NT2/D1 (cell line): ENCODE results near the gene SCEL.

Experiments
- DNase-seq: peaks from one replicate; pipeline ENCODE4 v3.0.0-alpha.2; 2011; ENCODE audit warnings: low read depth, low spot score
- H3K27me3 ChIP-seq: 2 replicates; pipeline ENCODE4 v1.6.0; 2011; ENCODE audit warnings: mild to moderate bottlenecking; ENCODE audit not compliant: insufficient read length, insufficient read depth
- H3K36me3 ChIP-seq: 2 replicates; pipeline ENCODE4 v1.6.1; 2011; ENCODE audit warnings: mild to moderate bottlenecking, low read length, mixed read lengths; ENCODE audit not compliant: insufficient read depth, insufficient read length
- H3K4me1 ChIP-seq: 2 replicates; pipeline ENCODE4 v1.5.1; 2011; ENCODE audit not compliant: insufficient read depth, insufficient read length
- H3K4me3 ChIP-seq: 2 replicates; pipeline ENCODE4 v1.5.1; 2011; ENCODE audit warnings: low read depth; ENCODE audit not compliant: insufficient read length
- H3K9ac ChIP-seq: 2 replicates; pipeline ENCODE4 v1.6.0; 2011; ENCODE audit warnings: low read depth; ENCODE audit not compliant: insufficient read length
- H3K9me3 ChIP-seq: 2 replicates; pipeline ENCODE4 v1.5.1; 2011; ENCODE audit warnings: mild to moderate bottlenecking, low read length; ENCODE audit not compliant: insufficient read depth
- SUZ12 ChIP-seq: IDR thresholded peaks from 2 replicates; pipeline ENCODE4 v1.6.1; 2011; ENCODE audit not compliant: insufficient read length, insufficient read depth; ENCODE audit errors: extremely low read depth
- YY1 ChIP-seq: IDR thresholded peaks from 2 replicates; pipeline ENCODE4 v1.6.1; 2011; ENCODE audit not compliant: insufficient read length, insufficient read depth
- ZNF274 ChIP-seq: IDR thresholded peaks from 2 replicates; pipeline ENCODE4 v1.6.1; 2011; ENCODE audit warnings: mild to moderate bottlenecking, low read depth, low read length

The SCEL gene

DNA sequence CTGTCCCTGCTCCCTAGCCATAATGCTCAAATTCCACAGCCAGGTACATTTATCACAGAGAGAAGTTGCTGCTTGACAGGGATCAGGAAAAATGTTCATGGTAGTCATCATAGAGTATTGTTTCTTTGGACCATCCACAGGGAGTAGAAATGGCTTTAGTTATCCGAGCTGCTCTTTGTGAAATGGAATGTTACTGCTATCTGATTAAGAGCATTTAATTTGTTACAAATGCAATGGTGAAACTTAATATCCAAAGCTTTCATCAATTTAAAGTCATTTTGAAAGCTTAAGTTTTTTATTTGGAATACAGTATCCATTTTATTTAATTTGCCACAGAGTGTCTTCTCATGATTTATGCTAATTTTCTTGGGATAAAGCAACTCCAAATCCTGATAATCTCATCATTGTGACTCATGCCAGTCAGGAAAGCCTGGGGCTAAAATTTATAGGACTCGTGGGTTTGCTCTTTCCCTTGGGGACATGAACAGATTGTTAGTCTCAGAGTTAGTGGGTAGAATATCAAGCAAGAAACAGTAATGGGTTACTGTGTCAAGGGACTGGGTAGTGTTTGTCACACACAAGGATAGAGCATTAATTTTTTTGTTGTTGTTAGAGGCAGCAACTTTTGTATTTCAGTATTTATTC, 59.8 kb downstream of the SCEL start:
- DNase-seq, result no peak
- no peak for TF ChIP-seq YY1
- no peak for TF ChIP-seq ZNF274
- no peak for TF ChIP-seq SUZ12
- H3K4me1 ChIP-seq, result no peaks in the 10 kb centered on the region
- no peaks in the 10 kb centered on the region for H3K36me3 ChIP-seq
- no peaks in the 10 kb centered on the region for H3K9me3 ChIP-seq
- no peaks in the 10 kb centered on the region for H3K27me3 ChIP-seq
- H3K9ac ChIP-seq, result no peak overlapping the region
- no peak overlapping the region for H3K4me3 ChIP-seq

DNA sequence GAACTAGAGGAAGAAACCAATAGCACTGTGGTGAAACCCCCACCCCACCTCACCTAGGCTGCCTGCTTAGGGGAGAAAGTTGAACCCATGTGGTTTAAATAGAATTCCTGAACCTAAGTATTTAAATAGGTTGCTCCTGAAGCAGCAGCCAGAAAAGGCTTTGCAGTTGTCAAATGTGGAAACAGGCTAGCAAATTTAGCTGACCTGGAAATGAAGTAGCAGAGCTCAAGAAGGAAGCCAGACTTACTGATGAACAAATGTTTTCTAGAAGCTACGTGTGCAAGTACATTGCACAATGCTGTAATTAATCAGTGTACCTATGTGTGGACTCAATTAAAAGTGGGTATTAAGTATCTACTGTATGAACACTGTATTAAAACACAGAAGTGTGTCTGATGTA, 61.3 kb downstream of the SCEL start:
- Histone ChIP-seq H3K4me3 (no peak overlapping the region), H3K9me3 (no peaks in the 10 kb centered on the region), H3K9ac (no peak overlapping the region), H3K36me3 (no peaks in the 10 kb centered on the region), H3K4me1 (no peaks in the 10 kb centered on the region), H3K27me3 (no peaks in the 10 kb centered on the region)
- DNase-seq, result no peak
- TF ChIP-seq SUZ12, result no peak
- no peak for TF ChIP-seq ZNF274
- no peak for TF ChIP-seq YY1

DNA sequence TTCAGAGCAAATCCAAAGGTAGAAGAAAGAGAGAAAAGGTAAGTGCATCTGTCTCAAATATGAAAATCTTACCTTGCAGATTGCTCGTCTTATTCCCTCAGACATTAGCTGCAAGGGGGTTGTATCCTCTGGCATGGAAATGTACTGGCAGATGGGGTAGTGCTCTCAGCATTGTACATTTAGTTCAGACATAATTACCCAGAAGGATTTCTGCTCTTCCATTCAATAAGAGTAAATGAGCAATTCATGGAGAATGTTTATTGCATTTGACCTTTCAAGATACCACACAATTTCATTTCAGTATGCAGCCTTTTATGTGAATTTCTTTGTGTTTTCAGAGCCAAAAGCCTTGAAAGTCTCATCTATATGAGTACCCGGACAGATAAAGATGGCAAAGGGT, 63.8 kb downstream of the SCEL start:
- no peaks in the 10 kb centered on the region for H3K36me3 ChIP-seq

GRCh38 chr13:77600701-77601100, 65.2 kb downstream of the SCEL start:
- no peak for TF ChIP-seq SUZ12
- TF ChIP-seq ZNF274, result no peak
- no peak for TF ChIP-seq YY1
- no peak for DNase-seq
- Histone ChIP-seq H3K4me3 (no peak overlapping the region), H3K36me3 (no peaks in the 10 kb centered on the region), H3K9me3 (no peaks in the 10 kb centered on the region), H3K4me1 (no peaks in the 10 kb centered on the region), H3K9ac (no peak overlapping the region), H3K27me3 (no peaks in the 10 kb centered on the region)

More for the DNA sequence above, 63.8 kb downstream of the SCEL start:
- TF ChIP-seq ZNF274 (no peak), YY1 (no peak), SUZ12 (no peak)
- H3K27me3 ChIP-seq, result no peaks in the 10 kb centered on the region
- no peak overlapping the region for H3K9ac ChIP-seq
- no peaks in the 10 kb centered on the region for H3K9me3 ChIP-seq
- no peak for DNase-seq
- no peak overlapping the region for H3K4me3 ChIP-seq
- no peaks in the 10 kb centered on the region for H3K4me1 ChIP-seq

GRCh38 chr13:77611068-77611467, 75.6 kb downstream of the SCEL start:
- Histone ChIP-seq H3K27me3 (no peaks in the 10 kb centered on the region), H3K9ac (no peak overlapping the region), H3K9me3 (no peaks in the 10 kb centered on the region), H3K4me3 (no peak overlapping the region), H3K4me1 (no peaks in the 10 kb centered on the region), H3K36me3 (no peaks in the 10 kb centered on the region)
- DNase-seq, result no peak
- TF ChIP-seq ZNF274 (no peak), SUZ12 (no peak), YY1 (no peak)

DNA sequence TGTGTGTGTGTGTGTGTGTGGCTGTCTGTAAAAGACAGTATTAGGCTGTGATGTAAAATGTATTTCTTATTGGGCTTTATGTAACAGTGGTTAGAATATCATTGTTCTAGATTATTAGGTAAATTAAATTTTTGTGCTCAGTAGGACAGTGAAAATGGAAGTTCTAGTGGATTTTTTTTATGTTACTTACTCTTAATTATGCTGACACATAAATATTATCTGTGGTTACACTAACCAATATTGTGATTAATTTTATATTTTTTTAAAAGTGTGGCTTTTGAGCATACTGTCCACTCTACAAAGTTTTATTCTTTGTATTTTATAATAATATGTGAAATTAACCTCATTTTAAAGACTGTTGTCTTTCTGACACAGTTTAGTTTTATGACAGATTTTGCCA, 80.5 kb downstream of the SCEL start:
- no peak overlapping the region for H3K9ac ChIP-seq
- TF ChIP-seq SUZ12 (no peak), YY1 (no peak), ZNF274 (no peak)
- H3K36me3 ChIP-seq, result no peaks in the 10 kb centered on the region
- no peaks in the 10 kb centered on the region for H3K4me1 ChIP-seq
- no peak overlapping the region for H3K4me3 ChIP-seq
- no peak for DNase-seq
- H3K27me3 ChIP-seq, result no peaks in the 10 kb centered on the region
- H3K9me3 ChIP-seq, result no peaks in the 10 kb centered on the region

- no peaks in the 10 kb centered on the region for H3K36me3 ChIP-seq
- no peaks in the 10 kb centered on the region for H3K4me1 ChIP-seq
- DNase-seq, result no peak
- no peak overlapping the region for H3K9ac ChIP-seq
- no peaks in the 10 kb centered on the region for H3K9me3 ChIP-seq
- no peak overlapping the region for H3K4me3 ChIP-seq
- no peak for TF ChIP-seq ZNF274
- no peak for TF ChIP-seq SUZ12
- no peak for TF ChIP-seq YY1
- no peaks in the 10 kb centered on the region for H3K27me3 ChIP-seq
Observed at GRCh38 chr13:77619655-77620054, 84.1 kb downstream of the SCEL start.

DNA sequence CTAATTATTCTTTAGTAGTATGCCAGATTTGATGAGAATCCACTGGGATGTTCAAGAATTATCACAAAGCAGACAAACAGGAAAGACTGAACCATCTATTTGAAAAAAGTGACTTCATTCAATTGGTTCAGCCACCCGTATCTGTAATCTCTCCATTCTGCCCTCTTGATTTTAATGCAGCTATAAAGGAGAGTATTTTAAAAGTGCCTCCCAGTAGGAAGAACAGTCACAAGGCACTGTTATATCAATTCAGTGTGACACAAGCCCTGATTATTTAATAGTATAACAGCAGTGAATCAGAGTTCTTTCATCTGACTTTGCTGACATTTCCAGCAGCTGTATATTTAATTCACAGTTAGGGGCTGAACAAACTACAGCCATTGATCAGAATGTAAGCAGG, 84.6 kb downstream of the SCEL start:
- Histone ChIP-seq H3K27me3 (no peaks in the 10 kb centered on the region), H3K4me3 (no peak overlapping the region), H3K9ac (no peak overlapping the region), H3K9me3 (no peaks in the 10 kb centered on the region), H3K4me1 (no peaks in the 10 kb centered on the region), H3K36me3 (no peaks in the 10 kb centered on the region)
- TF ChIP-seq ZNF274 (no peak), SUZ12 (no peak), YY1 (no peak)
- no peak for DNase-seq
